B cell (primary cell): ENCODE data around the gene GABRD.

Source experiments
- EZH2 ChIP-seq: IDR thresholded peaks from 2 replicates; pipeline ENCODE4 v1.6.1; 2012; ENCODE audit warnings: borderline replicate concordance, low read depth, mild to moderate bottlenecking, moderate library complexity, low read length; ENCODE audit not compliant: insufficient read depth, poor library complexity, severe bottlenecking
- TF ChIP-seq, protein P1 (sequence below): fragments of 200-600 bp; IDR thresholded peaks from one replicate; pipeline ENCODE4 v1.8.0; 2022; ENCODE audit warnings: antibody characterized with exemption, mild to moderate bottlenecking

DNA sequence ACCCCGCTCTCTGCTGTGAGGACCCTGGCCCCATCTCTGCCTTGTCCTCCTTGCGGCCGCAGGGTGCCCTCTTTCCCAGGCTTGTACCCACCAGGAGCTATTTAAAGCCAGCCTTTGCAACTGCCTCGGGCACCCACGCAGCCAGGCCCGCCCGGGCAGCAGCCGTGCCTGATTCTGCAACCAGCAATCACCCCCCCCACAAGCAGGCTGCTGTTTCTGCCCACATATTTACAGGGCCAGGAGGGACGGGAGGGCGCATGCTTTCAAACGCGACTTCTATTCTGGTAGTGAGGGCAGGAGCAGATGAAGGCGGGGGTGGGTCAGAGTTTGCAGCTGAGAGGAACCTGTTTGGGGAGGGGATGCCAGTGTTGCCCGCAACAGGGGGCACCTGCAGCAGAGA lies 13.6 kb downstream of the GABRD start:
- TF ChIP-seq, protein P1, sequence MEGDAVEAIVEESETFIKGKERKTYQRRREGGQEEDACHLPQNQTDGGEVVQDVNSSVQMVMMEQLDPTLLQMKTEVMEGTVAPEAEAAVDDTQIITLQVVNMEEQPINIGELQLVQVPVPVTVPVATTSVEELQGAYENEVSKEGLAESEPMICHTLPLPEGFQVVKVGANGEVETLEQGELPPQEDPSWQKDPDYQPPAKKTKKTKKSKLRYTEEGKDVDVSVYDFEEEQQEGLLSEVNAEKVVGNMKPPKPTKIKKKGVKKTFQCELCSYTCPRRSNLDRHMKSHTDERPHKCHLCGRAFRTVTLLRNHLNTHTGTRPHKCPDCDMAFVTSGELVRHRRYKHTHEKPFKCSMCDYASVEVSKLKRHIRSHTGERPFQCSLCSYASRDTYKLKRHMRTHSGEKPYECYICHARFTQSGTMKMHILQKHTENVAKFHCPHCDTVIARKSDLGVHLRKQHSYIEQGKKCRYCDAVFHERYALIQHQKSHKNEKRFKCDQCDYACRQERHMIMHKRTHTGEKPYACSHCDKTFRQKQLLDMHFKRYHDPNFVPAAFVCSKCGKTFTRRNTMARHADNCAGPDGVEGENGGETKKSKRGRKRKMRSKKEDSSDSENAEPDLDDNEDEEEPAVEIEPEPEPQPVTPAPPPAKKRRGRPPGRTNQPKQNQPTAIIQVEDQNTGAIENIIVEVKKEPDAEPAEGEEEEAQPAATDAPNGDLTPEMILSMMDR = no peak
- no peak for TF ChIP-seq EZH2
